ENCODE data around the gene BAIAP2. TPM values are rescaled to one million over a fixed set of nuclear protein-coding genes. Genes with fewer than 3 reads are reported as not detected.

Gene BAIAP2
- total and polyA plus RNA-seq, 2 donors (not counting 3 experiments of a cell fraction or from before 2014, with no cell fraction given) = 12.3 to 18.6 TPM

DNA sequence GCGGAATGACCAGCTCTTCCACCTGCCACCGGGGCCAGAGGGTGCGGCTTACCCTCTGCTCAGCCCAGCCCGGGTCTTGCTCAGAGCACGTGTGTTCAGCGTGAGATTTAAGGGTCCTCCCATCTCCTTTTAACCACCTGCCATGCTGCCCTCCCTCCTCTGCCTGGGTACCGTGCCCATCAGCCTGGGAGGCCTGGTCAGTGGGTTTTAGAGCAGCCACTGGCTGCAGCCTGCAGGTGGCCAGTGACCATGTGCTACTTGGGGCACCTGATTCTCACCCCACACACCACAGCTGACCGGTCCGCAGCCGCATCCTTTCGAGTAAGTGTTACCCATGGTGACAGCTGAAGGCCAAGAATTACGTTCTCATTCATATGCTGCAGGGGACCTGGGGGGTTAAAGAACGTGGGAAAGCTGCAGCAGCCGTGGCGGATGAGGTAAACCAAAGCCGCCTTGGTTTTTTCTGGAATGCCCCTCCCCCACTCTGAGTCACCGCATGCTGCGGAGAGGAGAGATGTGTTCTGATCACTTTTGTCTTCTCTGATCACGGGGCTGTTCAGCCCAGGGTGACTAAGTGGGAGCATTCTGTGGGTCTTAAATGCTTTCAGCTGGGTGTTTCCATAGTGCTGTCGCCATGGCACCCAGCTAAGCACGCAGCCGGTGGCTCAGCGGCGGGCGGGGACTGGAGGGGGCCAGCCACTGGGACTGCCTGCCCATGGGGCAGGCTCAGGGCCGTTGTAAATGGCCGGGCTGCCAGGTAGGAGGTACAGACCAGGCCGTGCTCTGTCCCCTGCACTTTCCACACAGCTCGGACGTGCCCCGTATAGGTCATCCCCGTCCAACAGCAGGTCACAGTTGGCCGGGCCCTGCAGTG lies 59.8 kb downstream of the BAIAP2 start:
- Histone ChIP-seq H4K20me1 (replicated peaks; ENCODE audit: control insufficient read depth, extremely low read depth, insufficient read depth, low read length) (no peaks in the 10 kb centered on the region), H3K79me2 (ENCODE audit: control insufficient read depth, insufficient read depth, low read length) (no peaks in the 10 kb centered on the region), H3K4me1 (ENCODE audit: control insufficient read depth, extremely low read depth, insufficient read depth, low read length) (peaks cover 8% of the 10 kb centered on the region), H3K27me3 (ENCODE audit: control insufficient read depth in 2 of 2, insufficient read depth in 2 of 2, low read length in 2 of 2) (no peaks in the 10 kb centered on the region), H3K9me1 (replicated peaks; ENCODE audit: control insufficient read depth, extremely low read depth, insufficient read depth, low read length) (no peaks in the 10 kb centered on the region), H2AFZ (ENCODE audit: low read depth, low read length) (no peak overlapping the region), H3K4me3 (replicated peaks in 1 of 3; ENCODE audit: insufficient read depth in 1 of 3, low read depth in 1 of 3, low read length in 3 of 3) (no peak overlapping the region), H3K27ac (ENCODE audit: insufficient read depth, low read depth, low read length) (no peak overlapping the region), H3K9me3 (replicated peaks; ENCODE audit: control insufficient read depth, insufficient read depth, low read length) (no peaks in the 10 kb centered on the region), H3K36me3 (ENCODE audit: control insufficient read depth in 2 of 2, extremely low read depth in 1 of 2, insufficient read depth in 2 of 2, low read length in 2 of 2) (no peaks in the 10 kb centered on the region), H3K4me2 (ENCODE audit: insufficient read depth, low read length) (no peak overlapping the region), H3K9ac (replicated peaks; ENCODE audit: extremely low read depth, insufficient read depth, low read length) (no peak overlapping the region)
- DNase-seq (ENCODE audit: low read depth, low spot score) (peak; percentile 78), FAIRE-seq (no peak)
- no TSS peak for BruUV-seq (replicated peaks)
- peak; percentile 52 for TF ChIP-seq FOS (IDR thresholded peaks at IDR 0.05; ENCODE audit: borderline replicate concordance, insufficient read depth, low read length)
- TF ChIP-seq JUN (IDR thresholded peaks at IDR 0.05; ENCODE audit: borderline replicate concordance, insufficient read depth, insufficient read length, low read depth) = peak; percentile 71
- TF ChIP-seq, protein P1, sequence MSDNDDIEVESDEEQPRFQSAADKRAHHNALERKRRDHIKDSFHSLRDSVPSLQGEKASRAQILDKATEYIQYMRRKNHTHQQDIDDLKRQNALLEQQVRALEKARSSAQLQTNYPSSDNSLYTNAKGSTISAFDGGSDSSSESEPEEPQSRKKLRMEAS (IDR thresholded peaks at IDR 0.05; ENCODE audit: insufficient read depth, insufficient read length) = peak; percentile 23
- TF ChIP-seq, protein P2, sequence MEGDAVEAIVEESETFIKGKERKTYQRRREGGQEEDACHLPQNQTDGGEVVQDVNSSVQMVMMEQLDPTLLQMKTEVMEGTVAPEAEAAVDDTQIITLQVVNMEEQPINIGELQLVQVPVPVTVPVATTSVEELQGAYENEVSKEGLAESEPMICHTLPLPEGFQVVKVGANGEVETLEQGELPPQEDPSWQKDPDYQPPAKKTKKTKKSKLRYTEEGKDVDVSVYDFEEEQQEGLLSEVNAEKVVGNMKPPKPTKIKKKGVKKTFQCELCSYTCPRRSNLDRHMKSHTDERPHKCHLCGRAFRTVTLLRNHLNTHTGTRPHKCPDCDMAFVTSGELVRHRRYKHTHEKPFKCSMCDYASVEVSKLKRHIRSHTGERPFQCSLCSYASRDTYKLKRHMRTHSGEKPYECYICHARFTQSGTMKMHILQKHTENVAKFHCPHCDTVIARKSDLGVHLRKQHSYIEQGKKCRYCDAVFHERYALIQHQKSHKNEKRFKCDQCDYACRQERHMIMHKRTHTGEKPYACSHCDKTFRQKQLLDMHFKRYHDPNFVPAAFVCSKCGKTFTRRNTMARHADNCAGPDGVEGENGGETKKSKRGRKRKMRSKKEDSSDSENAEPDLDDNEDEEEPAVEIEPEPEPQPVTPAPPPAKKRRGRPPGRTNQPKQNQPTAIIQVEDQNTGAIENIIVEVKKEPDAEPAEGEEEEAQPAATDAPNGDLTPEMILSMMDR (IDR thresholded peaks at IDR 0.05; ENCODE audit: extremely low read depth in 1 of 2, insufficient read depth in 1 of 2, low read depth in 1 of 2, low read length in 2 of 2) = no peak
- TF ChIP-seq POLR2AphosphoS5 (IDR thresholded peaks at IDR 0.05; ENCODE audit: insufficient read depth, low read depth, low read length) = peak; percentile 21
- no peak for TF ChIP-seq POLR2A (IDR thresholded peaks at IDR 0.05; ENCODE audit: low read depth, low read length)
- no peak for TF ChIP-seq EZH2 (IDR thresholded peaks at IDR 0.05; ENCODE audit: borderline replicate concordance, low read depth, low read length, severe bottlenecking)
- dilution Hi-C loops (cut with MboI; ENCODE audit: extremely low pct_ligation_motif_present, low sequenced_read_pairs) (no loop called here), intact Hi-C loops (cut with micrococcal nuclease) (no loop called here)
- ChIA-PET POLR2A (no interaction called here), CTCF (interaction anchor here (1.0 to 2.9 kb wide), 7 partner anchors 31 to 106 kb away, joined by 3 to 20 read pairs (median 4); no protein-coding TSS in a partner anchor)

Data from endothelial cell of umbilical vein (primary cell).